RWPE1 (cell line): ENCODE measurements around the gene AURKAIP1.
A peak's percentile ranks its signal among the peaks of the same experiment; 100 is the strongest.

Experiments
- CTCF ChIA-PET: fragments of 350-600 bp; sonication (Branson Sonifier 250); formaldehyde crosslinking; extraction: SDS; loops from one replicate; lab custom pipeline; 2021; lab: Yijun Ruan, JAX
- POLR2A ChIA-PET: fragments of 400-600 bp; formaldehyde crosslinking; extraction: SDS; loops from one replicate; lab custom pipeline; 2020; ENCODE audit warnings: antibody characterized with exemption; ENCODE audit not compliant: low non-redundant PET; lab: Yijun Ruan, JAX
- DNase-seq: peaks from one replicate; pipeline ENCODE4 v3.0.0; 2012; ENCODE audit warnings: low spot score
- H3K27ac ChIP-seq: fragments of 450-650 bp; 2 replicates; pipeline ENCODE4 v1.5.1; 2017
- CTCF ChIP-seq: fragments of 450-650 bp; conservative IDR thresholded peaks from 2 replicates; pipeline ENCODE4 v1.5.1; 2017; ENCODE audit warnings: low read depth, mild to moderate bottlenecking

The AURKAIP1 gene

GRCh38 chr1:1361982-1362423 is 13.0 kb downstream of the AURKAIP1 start:
- CTCF ChIA-PET = no interaction called here
- TF ChIP-seq CTCF = no peak
- no peak for DNase-seq
- H3K27ac ChIP-seq = no peak overlapping the region
- POLR2A ChIA-PET = no interaction called here

DNA sequence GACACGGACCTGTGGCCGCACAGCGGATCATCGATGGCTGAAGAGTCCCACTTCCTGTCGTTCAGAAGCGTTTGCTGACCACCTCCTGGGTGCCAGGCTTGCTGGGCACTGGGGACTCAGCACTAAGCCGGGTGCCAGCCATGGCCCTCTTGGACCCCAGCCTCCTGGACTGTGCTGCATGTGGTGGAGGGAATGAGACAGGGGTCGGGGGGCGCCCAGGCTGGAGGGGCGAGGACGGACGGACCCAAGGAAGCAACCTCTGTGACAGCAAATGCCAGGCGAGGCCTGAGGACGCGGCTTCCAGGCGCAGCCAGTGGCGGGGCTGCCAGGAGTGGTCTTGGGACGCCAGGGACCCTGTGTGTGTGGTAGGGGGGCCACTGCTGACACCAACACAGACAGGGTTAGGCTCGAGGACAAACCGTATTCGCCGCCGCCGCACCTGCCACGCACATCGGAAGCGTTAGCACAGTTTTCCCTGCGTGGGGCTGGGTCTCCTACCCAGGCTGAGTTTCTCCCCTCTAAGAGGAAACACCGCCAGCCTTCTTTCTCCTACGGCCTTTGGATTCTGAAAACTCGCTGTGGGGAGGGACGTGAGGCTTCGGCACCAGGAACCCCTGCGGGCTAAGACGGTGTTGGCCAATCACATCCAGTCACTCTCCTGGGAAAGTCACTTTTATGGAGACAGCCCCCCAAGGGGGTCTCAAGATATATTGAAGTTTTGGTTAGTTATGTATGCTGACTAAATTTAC is 13.6 kb downstream of the AURKAIP1 start:
- POLR2A ChIA-PET = no interaction called here
- DNase-seq = no peak
- no peak for TF ChIP-seq CTCF
- CTCF ChIA-PET = no interaction called here
- peak overlapping the region; percentile 54; the same call in 1 of the 2 replicates for H3K27ac ChIP-seq

DNA sequence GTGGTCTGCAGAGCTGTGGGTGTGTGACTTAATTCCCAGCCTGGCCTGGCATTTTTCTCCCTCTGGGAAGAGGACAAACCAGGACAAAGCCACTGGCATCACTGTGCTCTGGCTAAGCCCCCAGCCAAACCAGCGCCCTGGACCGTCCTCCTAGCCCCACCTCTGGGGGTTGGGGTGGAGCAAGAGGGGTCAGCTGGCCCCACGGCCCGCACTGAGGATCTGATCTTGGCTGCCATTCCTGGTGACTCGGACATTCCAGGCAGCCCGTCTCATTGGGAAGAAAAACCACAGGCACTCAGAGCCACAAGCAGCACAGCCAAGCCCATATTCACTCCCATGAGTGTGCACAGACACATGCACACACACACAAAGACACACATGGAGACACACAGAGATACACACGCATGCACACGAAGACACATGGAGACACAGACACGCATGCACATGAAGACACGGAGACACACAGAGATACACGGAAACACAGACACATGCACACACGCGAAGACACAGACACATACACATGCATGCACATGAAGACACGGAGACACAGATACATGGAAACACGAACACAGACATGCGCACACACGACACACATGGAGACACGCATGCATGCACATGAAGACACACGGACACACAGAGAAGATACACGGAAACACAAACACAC is 14.4 kb downstream of the AURKAIP1 start:
- H3K27ac ChIP-seq = peak overlapping the region; percentile 54
- POLR2A ChIA-PET = no interaction called here
- peak; percentile 65 for DNase-seq
- CTCF ChIA-PET = no interaction called here
- TF ChIP-seq CTCF = no peak

- no peak for DNase-seq
- POLR2A ChIA-PET = no interaction called here
- CTCF ChIA-PET = no interaction called here
- H3K27ac ChIP-seq = peak overlapping the region; percentile 54
- no peak for TF ChIP-seq CTCF
Observed at GRCh38 chr1:1359664-1360468, 15.1 kb downstream of the AURKAIP1 start.

GRCh38 chr1:1359308-1359663 is 15.7 kb downstream of the AURKAIP1 start:
- CTCF ChIA-PET = no interaction called here
- POLR2A ChIA-PET = no interaction called here
- peak overlapping the region; percentile 11; the same call in 1 of the 2 replicates for H3K27ac ChIP-seq
- DNase-seq = no peak
- no peak for TF ChIP-seq CTCF
